Fibroblast of villous mesenchyme (primary cell): ENCODE measurements around the gene SEMA5B. TPM values are rescaled to one million over a fixed set of nuclear protein-coding genes. Genes with fewer than 3 reads are reported as not detected.

Experiments
- DNase-seq: peaks from one replicate; pipeline ENCODE4 v3.0.0-alpha.2; 2010; ENCODE audit warnings: low read depth
- H3K4me3 ChIP-seq: 2 replicates; pipeline ENCODE4 v1.5.1; 2011; ENCODE audit warnings: low read depth, mild to moderate bottlenecking, low read length
- total RNA-seq: library from RNA; depleted of rRNA; stranded (reverse); fragments of >200 nt; gene quantifications from 2 replicates; pipeline ENCODE4 v1.2.3, GENCODE V29; 2012
- TF ChIP-seq, protein P1 (sequence below): IDR thresholded peaks from 2 replicates; pipeline ENCODE4 v1.5.1; 2012; ENCODE audit warnings: low read depth, mild to moderate bottlenecking, low read length; ENCODE audit not compliant: insufficient read depth

The SEMA5B gene
- total RNA-seq, 1 donor = not detected

DNA sequence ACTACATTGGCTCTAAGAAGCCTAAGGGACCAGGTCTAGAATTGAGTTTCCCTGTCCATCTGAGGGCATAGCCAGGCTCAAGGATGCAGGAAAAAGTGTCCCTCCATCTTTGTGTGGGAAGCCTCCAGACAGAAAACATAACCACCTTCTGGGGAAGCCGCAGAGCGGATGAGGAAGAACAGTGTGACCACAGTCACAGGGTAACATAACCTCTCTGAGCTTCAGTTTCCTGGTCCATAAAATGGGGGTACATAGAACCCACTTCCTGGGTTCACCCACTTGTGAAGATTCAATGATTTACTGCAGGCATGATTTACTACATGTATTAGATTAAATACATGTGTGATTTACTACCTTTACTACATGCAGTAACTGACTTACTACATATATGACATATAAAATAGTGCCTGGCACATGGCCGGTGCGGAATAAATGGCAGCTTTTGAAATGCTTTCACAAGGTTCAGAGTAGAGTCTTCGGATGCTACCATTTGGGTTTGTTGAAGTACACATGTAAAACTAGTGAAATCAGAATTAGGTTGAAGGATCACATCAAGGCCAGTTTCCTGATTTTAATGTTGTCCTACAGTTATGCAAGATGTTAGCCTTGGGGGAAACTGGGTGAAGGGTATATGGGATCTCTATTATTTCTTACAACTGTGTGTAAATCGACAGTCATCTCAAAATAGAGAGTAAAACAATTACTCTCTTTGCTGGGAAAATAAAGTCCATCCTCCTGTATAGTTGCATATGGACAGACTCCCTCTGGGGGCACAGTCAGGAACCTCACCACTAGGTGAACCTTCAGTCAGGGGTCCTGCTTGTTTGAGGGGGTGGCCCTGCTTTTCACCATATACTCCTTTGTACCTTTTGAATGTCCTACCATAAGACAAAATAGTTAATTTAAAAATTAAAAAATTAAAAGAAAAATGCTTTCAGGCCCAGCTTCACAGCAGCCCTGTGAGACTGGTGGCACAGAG, 86.0 kb downstream of the SEMA5B start:
- no peak overlapping the region for H3K4me3 ChIP-seq
- no peak for DNase-seq
- TF ChIP-seq, protein P1, sequence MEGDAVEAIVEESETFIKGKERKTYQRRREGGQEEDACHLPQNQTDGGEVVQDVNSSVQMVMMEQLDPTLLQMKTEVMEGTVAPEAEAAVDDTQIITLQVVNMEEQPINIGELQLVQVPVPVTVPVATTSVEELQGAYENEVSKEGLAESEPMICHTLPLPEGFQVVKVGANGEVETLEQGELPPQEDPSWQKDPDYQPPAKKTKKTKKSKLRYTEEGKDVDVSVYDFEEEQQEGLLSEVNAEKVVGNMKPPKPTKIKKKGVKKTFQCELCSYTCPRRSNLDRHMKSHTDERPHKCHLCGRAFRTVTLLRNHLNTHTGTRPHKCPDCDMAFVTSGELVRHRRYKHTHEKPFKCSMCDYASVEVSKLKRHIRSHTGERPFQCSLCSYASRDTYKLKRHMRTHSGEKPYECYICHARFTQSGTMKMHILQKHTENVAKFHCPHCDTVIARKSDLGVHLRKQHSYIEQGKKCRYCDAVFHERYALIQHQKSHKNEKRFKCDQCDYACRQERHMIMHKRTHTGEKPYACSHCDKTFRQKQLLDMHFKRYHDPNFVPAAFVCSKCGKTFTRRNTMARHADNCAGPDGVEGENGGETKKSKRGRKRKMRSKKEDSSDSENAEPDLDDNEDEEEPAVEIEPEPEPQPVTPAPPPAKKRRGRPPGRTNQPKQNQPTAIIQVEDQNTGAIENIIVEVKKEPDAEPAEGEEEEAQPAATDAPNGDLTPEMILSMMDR = peak; percentile 58

DNA sequence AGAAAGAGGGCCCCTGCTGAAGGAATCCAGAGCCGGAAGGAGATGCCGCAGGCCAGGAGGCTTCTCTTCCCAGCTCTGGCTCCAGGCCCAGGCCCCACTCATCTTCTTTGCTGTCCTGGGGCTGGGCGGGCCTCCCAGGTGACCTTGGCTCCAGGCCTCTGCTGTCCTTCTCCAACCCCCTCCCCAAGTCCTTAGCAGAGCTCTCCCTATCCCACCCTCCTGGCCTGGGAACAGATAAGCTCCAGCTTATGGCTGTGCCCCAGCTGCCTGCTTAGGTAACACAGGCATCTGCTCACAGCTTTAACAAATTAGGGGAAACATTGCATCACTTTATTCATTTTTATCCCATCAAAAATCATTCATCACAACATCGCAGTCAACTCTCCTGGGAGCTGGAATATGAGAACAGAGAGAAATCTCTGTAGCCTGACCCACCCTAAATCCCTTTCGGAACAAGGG, 86.9 kb downstream of the SEMA5B start:
- TF ChIP-seq, protein P1 = no peak
- H3K4me3 ChIP-seq = no peak overlapping the region
- DNase-seq = peak; percentile 8

DNA sequence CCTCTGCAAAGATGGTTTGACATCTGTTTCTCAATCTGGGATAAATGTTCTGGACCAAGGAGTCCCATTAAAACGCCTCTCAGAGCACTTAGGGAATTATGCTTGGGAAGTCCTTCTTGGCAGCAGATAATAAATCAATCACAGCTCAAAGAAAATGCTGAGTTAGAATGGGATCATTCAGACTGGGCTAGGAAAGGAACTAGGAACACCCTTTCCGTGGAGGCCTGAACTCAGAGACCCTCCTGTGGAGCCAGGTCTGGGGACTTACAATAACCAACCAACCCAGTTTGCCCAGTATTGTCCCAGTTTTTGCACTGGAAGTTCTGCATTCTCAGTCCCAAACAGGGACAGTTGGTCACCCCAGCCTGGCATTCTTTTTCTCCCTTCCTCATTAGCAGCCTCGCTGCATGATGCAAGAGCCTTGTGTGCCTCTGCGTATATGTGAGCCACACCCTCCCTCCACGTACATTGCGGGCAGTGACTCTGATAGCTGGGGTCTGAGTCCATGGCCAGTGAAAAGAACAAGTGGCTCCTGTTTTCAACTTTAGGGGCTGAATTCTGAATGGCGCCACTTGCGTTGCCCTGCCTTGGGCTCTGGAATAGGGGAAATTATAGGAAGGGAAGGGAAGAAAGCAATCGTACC, 88.7 kb downstream of the SEMA5B start:
- TF ChIP-seq, protein P1 = no peak
- no peak overlapping the region for H3K4me3 ChIP-seq
- DNase-seq = peak; percentile 40

DNA sequence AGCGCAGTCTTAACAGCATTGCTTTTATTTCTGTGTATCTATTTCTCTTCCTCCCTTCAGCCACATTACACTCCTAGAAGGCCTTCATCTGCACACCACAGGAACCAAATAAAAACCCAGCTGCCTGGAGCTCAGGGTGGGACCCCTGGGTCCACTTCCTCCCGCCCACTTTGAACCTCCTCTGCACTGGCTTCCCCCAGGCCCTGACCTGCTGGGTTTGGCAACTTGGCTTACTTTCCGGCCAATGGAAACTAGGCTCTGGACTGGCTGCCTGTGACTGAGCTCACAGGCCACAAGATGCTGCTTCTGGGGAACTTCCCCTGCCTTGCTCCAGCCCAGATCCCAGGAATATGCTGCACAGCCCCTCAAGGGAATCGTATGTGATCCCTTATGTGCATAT, 89.8 kb downstream of the SEMA5B start:
- H3K4me3 ChIP-seq = no peak overlapping the region
- TF ChIP-seq, protein P1 = no peak
- no peak for DNase-seq

DNA sequence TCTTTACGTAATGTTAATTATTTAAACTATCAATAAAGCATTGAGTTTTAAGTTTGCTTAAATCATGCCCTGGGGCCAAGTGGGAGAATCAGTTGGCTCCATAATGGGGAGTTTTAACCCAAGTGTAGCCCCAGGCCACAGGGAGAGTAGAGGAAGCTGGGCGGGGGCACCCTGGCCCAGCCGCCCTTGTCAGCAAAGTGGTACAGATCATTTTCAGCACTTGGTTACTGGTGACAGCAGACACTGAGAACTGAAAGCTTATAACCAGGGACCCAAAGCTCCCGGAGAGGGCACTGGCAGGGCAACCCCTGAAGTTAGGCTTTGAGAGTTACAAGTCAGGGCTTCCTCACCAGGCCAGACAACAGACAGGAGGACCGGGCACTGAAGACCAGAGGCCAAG, 90.6 kb downstream of the SEMA5B start:
- H3K4me3 ChIP-seq = no peak overlapping the region
- TF ChIP-seq, protein P1 = no peak
- no peak for DNase-seq

DNA sequence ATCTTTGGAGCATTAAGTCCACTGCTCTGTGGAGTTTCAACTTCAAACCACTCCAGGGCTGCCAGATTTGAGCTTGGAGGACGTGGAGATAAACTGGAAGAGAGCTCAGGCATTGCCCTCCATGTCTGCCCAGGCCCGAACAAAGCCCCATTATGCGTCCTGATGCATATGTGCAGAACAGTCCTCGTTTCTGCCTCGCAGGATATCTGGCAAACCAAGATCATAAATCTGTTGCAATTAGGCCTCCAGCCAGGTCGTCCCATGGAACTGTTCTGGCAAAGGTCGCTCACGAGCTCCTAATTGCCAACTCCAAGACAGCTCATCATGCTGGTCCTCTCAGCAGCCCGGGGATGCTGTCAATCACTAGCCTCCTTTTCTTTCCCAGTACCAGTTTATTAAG, 91.2 kb downstream of the SEMA5B start:
- TF ChIP-seq, protein P1 = no peak
- H3K4me3 ChIP-seq = no peak overlapping the region
- DNase-seq = no peak
